GM19193 (cell line): ENCODE results near the gene SPHK2.

Experiments used
- POLR2A ChIP-seq: IDR thresholded peaks from 4 replicates; pipeline ENCODE4 v1.6.1; 2011; ENCODE audit not compliant: insufficient read depth, insufficient read length; ENCODE audit errors: extremely low read depth

SPHK2 gene

DNA sequence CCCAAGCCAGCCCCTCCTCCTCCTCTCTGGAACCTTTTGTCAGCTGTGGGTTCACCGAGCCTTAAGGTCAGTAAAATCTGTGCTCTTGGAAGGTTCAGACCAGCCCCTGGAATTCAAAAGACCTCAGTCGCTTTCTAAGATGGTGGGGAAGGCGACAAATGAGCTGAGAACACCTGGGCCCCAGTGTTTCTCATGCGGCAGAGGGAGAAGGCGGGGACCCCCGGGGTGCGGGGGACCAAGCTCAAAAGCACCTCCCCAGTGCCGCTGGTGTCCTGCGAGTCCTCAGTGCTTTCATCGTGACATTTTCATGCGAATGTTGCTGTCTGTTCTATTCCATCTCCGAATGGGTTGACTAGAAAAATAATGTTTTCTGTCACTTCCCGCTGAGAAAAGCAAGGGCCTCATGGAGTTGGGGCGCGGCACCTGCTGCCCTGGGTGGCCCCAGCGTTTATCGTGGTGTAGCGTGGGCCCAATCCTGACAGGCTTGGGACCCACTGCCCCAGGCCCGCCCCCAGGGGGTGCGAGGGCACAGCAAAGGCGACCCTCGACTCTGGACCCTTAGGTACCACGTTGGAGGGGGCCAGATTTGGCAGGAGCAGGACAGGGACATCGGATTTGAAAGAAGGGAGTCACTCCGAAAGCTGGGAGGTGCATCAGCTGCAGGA is 54.3 kb downstream of the SPHK2 start:
- TF ChIP-seq POLR2A: no peak

DNA sequence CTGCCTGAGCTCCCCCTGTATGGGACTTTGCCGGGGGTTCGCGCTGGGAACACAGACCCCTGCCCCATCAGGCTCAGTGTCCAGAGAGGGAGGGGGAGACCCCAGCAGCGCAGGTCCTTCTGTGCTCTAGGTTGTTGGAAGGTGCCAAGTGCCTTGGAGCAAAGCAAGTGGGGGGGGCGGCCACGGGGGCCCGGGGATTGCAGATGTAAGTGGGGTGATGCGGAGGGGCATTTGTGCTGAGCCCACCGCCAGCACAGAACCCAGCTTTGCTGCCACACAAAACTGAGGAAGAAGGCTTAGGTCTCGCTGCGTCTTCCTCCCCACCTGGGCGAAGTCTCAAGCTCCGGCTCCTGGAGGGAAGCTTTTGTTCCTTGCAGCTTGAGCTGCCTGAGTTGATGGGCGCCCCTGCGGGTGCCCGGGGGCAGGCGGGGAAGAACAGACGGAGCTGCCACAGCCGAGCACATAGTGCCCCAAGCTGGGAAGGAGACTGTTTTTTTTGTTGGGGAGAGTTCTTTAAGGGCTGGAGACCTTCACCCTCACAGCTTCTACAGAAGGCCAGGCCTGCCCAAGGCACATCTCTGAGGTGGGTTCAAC is 55.0 kb downstream of the SPHK2 start:
- TF ChIP-seq POLR2A: no peak

GRCh38 chr19:48674921-48675824 is 55.9 kb downstream of the SPHK2 start:
- no peak for TF ChIP-seq POLR2A

- no peak for TF ChIP-seq POLR2A
Observed at GRCh38 chr19:48676487-48676886, 57.2 kb downstream of the SPHK2 start.

DNA sequence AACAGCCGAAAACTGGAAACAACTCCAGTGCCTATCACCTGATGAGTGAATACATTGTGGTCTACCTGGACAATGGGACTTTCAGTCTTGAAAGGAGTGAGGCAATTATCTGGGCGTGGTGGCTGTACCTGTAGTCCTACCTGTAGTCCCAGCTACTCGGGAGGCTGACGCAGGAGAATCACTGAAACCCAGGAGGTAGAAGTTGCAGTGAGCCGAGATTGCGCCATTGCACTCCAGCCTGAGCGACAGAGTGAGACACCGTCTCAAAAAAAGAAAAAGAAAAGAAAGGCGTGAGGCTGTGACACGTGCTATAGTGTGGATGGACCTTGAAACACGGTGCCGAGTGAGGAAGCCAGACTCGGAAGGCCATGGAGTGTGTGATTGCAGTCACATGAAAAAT is 57.6 kb downstream of the SPHK2 start:
- no peak for TF ChIP-seq POLR2A

DNA sequence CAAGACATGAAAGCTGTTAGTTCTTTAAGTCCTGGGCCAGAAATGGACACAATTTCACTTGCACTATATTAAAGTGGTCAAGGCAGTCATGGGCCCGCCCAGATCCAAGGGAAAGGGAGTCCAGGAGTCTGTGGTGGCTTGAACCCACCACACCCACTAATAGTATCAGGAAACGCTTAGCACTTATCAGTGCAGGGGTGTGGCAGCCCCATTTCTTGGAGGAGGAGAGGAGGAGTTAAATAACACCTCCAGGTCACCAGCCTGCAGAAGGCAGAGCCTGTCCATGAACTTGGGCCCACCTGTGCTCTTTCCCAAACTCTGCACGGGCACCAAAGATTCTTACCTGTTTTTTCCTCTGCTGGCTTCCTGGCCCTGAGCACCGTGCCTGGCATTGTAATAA is 58.9 kb downstream of the SPHK2 start:
- no peak for TF ChIP-seq POLR2A
